Liver (tissue), 9 donors: ENCODE measurements around the gene FOXD1. TPM values are rescaled to one million over a fixed set of nuclear protein-coding genes. Genes with fewer than 3 reads are reported as not detected.

Experiments
- DNase-seq: peaks from one replicate; pipeline ENCODE4 v3.0.0-alpha.2; 2017; ENCODE audit warnings: low spot score
- H3K27ac ChIP-seq, 2 donors: one replicate each; pipeline ENCODE4 v1.7.0; 2013; ENCODE audit warnings: inconsistent platforms in 2 of 2, low read length in 2 of 2, control low read depth in 1 of 2, low read depth in 1 of 2, mild to moderate bottlenecking in 1 of 2
- H3K27me3 ChIP-seq, 4 donors: one replicate each; pipeline versions ENCODE4 v1.6.1 to v1.7.0; 2013; ENCODE audit warnings: low read length in 3 of 4, inconsistent platforms in 1 of 4, mild to moderate bottlenecking in 1 of 4, moderate library complexity in 1 of 4; ENCODE audit not compliant: control insufficient read depth in 4 of 4, insufficient read depth in 4 of 4
- H3K36me3 ChIP-seq, 4 donors: one replicate each; pipeline versions ENCODE4 v1.6.1 to v1.7.0; 2013; ENCODE audit warnings: low read length in 3 of 4, mild to moderate bottlenecking in 3 of 4, low read depth in 1 of 4, moderate library complexity in 1 of 4; ENCODE audit not compliant: control insufficient read depth in 4 of 4, insufficient read depth in 3 of 4
- H3K4me1 ChIP-seq, 4 donors: one replicate each; pipeline versions ENCODE4 v1.6.1 to v1.7.0; 2013; ENCODE audit warnings: low read length in 3 of 4, mild to moderate bottlenecking in 3 of 4, moderate library complexity in 1 of 4; ENCODE audit not compliant: control insufficient read depth in 4 of 4, insufficient read depth in 4 of 4
- H3K4me3 ChIP-seq, 3 donors: one replicate each; pipeline versions ENCODE4 v1.6.1 to v1.7.0; 2013; ENCODE audit warnings: low read length in 3 of 3, control low read depth in 1 of 3, low read depth in 1 of 3, mild to moderate bottlenecking in 1 of 3
- H3K9ac ChIP-seq, 2 donors: one replicate each; pipeline ENCODE4 v1.7.0; 2013; ENCODE audit warnings: low read length in 2 of 2, mild to moderate bottlenecking in 2 of 2, moderate library complexity in 2 of 2, control low read depth in 1 of 2, low read depth in 1 of 2
- H3K9me3 ChIP-seq, 4 donors: one replicate each; pipeline versions ENCODE4 v1.6.1 to v1.7.0; 2013; ENCODE audit warnings: low read length in 3 of 4; ENCODE audit not compliant: control insufficient read depth in 4 of 4
- EGR1 ChIP-seq, 2 donors: IDR thresholded peaks; 2 replicates each; pipeline ENCODE4 v1.6.1; 2016 to 2018; ENCODE audit warnings: antibody characterized with exemption in 2 of 2, low read depth in 2 of 2
- FOXA1 ChIP-seq: IDR thresholded peaks from 2 replicates; pipeline ENCODE4 v1.6.1; 2016; ENCODE audit warnings: antibody characterized with exemption
- FOXA2 ChIP-seq: IDR thresholded peaks from 2 replicates; pipeline ENCODE4 v1.6.1; 2016; ENCODE audit warnings: antibody characterized with exemption
- GABPA ChIP-seq, 2 donors: IDR thresholded peaks in 1 of 2; conservative IDR thresholded peaks in 1 of 2; 2 replicates each; pipeline ENCODE4 v1.6.1; 2016; ENCODE audit warnings: antibody characterized with exemption in 2 of 2, mild to moderate bottlenecking in 1 of 2, moderate library complexity in 1 of 2
- HNF4A ChIP-seq, 2 donors: conservative IDR thresholded peaks; 2 replicates each; pipeline ENCODE4 v1.6.1; 2016; ENCODE audit warnings: antibody characterized with exemption in 2 of 2, mild to moderate bottlenecking in 2 of 2
- HNF4G ChIP-seq: IDR thresholded peaks from 2 replicates; pipeline ENCODE4 v1.6.1; 2016; ENCODE audit warnings: antibody characterized with exemption
- JUND ChIP-seq, 2 donors: IDR thresholded peaks; 2 replicates each; pipeline ENCODE4 v1.6.1; 2016; ENCODE audit warnings: antibody characterized with exemption in 2 of 2
- NR2F2 ChIP-seq: IDR thresholded peaks from 2 replicates; pipeline ENCODE4 v1.6.1; 2016; ENCODE audit warnings: antibody characterized with exemption
- RAD21 ChIP-seq, 2 donors: IDR thresholded peaks; 2 replicates each; pipeline ENCODE4 v1.6.1; 2016; ENCODE audit warnings: antibody characterized with exemption in 2 of 2, mild to moderate bottlenecking in 2 of 2
- RXRA ChIP-seq, 2 donors: IDR thresholded peaks; 2 replicates each; pipeline ENCODE4 v1.6.1; 2017 to 2018; ENCODE audit warnings: antibody characterized with exemption in 2 of 2, mild to moderate bottlenecking in 1 of 2
- SP1 ChIP-seq: IDR thresholded peaks from 2 replicates; pipeline ENCODE4 v1.6.1; 2018; ENCODE audit warnings: antibody characterized with exemption, mild to moderate bottlenecking
- TAF1 ChIP-seq: conservative IDR thresholded peaks from 2 replicates; pipeline ENCODE4 v1.6.1; 2016; ENCODE audit warnings: antibody characterized with exemption, mild to moderate bottlenecking
- YY1 ChIP-seq: IDR thresholded peaks from 2 replicates; pipeline ENCODE4 v1.6.1; 2016; ENCODE audit warnings: antibody characterized with exemption, mild to moderate bottlenecking
- WGBS: extraction: QIAGEN DNeasy Blood & Tissue Kit; methylation state at CpG from one replicate; pipeline ENCODE4 v1.1.7; 2013; 5-methylcytosine and 5-hydroxymethylcytosine counted together
- polyA plus RNA-seq, 2 donors: library from polyadenylated mRNA; stranded (reverse) in 1 of 2; unstranded in 1 of 2; fragments of 200-250 nt in 1 of 2; fragments of >200 nt in 1 of 2; fragmentation: Nextera tagmentation in 1 of 2; extraction: Ambion mirVana in 1 of 2; gene quantifications; one replicate each; pipeline versions ENCODE4 v1.2.1 to v1.2.3, GENCODE V29; 2013 to 2015
- total RNA-seq, 2 donors: library from RNA; depleted of rRNA; stranded (reverse); fragments of >200 nt; gene quantifications; one replicate each; pipeline ENCODE4 v1.2.3, GENCODE V29; 2014
- TF ChIP-seq, protein P1 (sequence below): IDR thresholded peaks from 2 replicates; pipeline ENCODE4 v1.6.1; 2016; ENCODE audit warnings: antibody characterized with exemption
- TF ChIP-seq, protein P2 (sequence below): IDR thresholded peaks from 2 replicates; pipeline ENCODE4 v1.6.1; 2016; ENCODE audit warnings: antibody characterized with exemption, mild to moderate bottlenecking
- TF ChIP-seq, protein P3 (sequence below): IDR thresholded peaks from 2 replicates; pipeline ENCODE4 v1.6.1; 2016; ENCODE audit warnings: antibody characterized with exemption
- TF ChIP-seq, protein P4 (sequence below): IDR thresholded peaks from 2 replicates; pipeline ENCODE4 v1.6.1; 2016; ENCODE audit warnings: antibody characterized with exemption
- TF ChIP-seq, protein P5 (sequence below): fragments of 150-350 bp; IDR thresholded peaks from 2 replicates; pipeline ENCODE4 v1.5.1; 2017; ENCODE audit warnings: improper control_type of control experiment, low read depth, low read length; ENCODE audit not compliant: missing input control
- donor health status: healthy.
- donor health status: healthy.
- donor health status: healthy.
- donor health status: healthy.
- donor health status: healthy.

The FOXD1 gene
- total and polyA plus RNA-seq, 4 donors: not detected

DNA sequence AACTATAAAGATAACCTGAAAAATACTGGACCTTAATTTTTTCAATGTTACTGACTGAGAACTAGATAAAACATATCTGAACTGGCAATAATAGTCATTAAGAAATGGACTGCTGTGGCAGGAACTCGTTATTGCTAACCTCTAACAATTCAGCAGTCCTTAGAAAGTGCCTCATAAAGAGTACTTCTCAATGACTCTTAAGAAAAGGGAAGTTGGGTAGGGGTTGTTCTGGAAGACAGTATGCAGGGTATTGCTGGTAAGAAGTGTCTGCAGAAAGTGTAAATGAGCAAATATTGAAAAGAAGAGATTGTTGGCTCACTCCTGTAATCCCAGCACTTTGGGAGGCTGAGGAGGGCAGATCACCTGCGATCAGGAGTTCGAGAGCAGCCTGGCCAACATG is 27.9 kb downstream of the FOXD1 start:
- no peak for DNase-seq
- Histone ChIP-seq H3K27ac (no peak overlapping the region), H3K36me3 (no peaks in the 10 kb centered on the region), H3K27me3 (peaks cover 7 to 26% (median 11%) of the 10 kb centered on the region in 4 donors), H3K9me3 (no peaks in the 10 kb centered on the region), H3K4me3 (no peak overlapping the region), H3K4me1 (peaks cover 5 to 14% (median 10%) of the 10 kb centered on the region in 4 donors), H3K9ac (no peak overlapping the region)
- TF ChIP-seq, protein P1, sequence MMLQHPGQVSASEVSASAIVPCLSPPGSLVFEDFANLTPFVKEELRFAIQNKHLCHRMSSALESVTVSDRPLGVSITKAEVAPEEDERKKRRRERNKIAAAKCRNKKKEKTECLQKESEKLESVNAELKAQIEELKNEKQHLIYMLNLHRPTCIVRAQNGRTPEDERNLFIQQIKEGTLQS: no peak
- TF ChIP-seq, protein P2, sequence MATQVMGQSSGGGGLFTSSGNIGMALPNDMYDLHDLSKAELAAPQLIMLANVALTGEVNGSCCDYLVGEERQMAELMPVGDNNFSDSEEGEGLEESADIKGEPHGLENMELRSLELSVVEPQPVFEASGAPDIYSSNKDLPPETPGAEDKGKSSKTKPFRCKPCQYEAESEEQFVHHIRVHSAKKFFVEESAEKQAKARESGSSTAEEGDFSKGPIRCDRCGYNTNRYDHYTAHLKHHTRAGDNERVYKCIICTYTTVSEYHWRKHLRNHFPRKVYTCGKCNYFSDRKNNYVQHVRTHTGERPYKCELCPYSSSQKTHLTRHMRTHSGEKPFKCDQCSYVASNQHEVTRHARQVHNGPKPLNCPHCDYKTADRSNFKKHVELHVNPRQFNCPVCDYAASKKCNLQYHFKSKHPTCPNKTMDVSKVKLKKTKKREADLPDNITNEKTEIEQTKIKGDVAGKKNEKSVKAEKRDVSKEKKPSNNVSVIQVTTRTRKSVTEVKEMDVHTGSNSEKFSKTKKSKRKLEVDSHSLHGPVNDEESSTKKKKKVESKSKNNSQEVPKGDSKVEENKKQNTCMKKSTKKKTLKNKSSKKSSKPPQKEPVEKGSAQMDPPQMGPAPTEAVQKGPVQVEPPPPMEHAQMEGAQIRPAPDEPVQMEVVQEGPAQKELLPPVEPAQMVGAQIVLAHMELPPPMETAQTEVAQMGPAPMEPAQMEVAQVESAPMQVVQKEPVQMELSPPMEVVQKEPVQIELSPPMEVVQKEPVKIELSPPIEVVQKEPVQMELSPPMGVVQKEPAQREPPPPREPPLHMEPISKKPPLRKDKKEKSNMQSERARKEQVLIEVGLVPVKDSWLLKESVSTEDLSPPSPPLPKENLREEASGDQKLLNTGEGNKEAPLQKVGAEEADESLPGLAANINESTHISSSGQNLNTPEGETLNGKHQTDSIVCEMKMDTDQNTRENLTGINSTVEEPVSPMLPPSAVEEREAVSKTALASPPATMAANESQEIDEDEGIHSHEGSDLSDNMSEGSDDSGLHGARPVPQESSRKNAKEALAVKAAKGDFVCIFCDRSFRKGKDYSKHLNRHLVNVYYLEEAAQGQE: no peak
- TF ChIP-seq HNF4G (no peak), HNF4A (conservative IDR thresholded peaks at IDR 0.05) (no peak), JUND (IDR thresholded peaks at IDR 0.05) (no peak), FOXA1 (no peak), NR2F2 (no peak), SP1 (no peak), YY1 (no peak), EGR1 (IDR thresholded peaks at IDR 0.05; ENCODE audit: low read depth in 2 of 2) (no peak), RXRA (IDR thresholded peaks at IDR 0.05) (no peak), RAD21 (IDR thresholded peaks at IDR 0.05) (no peak), FOXA2 (no peak), TAF1 (no peak), GABPA (IDR thresholded peaks at IDR 0.05 in 1 of 2, conservative IDR thresholded peaks at IDR 0.05 in 1 of 2) (no peak)
- TF ChIP-seq, protein P3, sequence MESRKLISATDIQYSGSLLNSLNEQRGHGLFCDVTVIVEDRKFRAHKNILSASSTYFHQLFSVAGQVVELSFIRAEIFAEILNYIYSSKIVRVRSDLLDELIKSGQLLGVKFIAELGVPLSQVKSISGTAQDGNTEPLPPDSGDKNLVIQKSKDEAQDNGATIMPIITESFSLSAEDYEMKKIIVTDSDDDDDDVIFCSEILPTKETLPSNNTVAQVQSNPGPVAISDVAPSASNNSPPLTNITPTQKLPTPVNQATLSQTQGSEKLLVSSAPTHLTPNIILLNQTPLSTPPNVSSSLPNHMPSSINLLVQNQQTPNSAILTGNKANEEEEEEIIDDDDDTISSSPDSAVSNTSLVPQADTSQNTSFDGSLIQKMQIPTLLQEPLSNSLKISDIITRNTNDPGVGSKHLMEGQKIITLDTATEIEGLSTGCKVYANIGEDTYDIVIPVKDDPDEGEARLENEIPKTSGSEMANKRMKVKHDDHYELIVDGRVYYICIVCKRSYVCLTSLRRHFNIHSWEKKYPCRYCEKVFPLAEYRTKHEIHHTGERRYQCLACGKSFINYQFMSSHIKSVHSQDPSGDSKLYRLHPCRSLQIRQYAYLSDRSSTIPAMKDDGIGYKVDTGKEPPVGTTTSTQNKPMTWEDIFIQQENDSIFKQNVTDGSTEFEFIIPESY: no peak
- TF ChIP-seq, protein P4, sequence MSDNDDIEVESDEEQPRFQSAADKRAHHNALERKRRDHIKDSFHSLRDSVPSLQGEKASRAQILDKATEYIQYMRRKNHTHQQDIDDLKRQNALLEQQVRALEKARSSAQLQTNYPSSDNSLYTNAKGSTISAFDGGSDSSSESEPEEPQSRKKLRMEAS: no peak
- TF ChIP-seq, protein P5, sequence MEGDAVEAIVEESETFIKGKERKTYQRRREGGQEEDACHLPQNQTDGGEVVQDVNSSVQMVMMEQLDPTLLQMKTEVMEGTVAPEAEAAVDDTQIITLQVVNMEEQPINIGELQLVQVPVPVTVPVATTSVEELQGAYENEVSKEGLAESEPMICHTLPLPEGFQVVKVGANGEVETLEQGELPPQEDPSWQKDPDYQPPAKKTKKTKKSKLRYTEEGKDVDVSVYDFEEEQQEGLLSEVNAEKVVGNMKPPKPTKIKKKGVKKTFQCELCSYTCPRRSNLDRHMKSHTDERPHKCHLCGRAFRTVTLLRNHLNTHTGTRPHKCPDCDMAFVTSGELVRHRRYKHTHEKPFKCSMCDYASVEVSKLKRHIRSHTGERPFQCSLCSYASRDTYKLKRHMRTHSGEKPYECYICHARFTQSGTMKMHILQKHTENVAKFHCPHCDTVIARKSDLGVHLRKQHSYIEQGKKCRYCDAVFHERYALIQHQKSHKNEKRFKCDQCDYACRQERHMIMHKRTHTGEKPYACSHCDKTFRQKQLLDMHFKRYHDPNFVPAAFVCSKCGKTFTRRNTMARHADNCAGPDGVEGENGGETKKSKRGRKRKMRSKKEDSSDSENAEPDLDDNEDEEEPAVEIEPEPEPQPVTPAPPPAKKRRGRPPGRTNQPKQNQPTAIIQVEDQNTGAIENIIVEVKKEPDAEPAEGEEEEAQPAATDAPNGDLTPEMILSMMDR: no peak
- WGBS: 34% methylated on average over 3 of the region's 3 CpGs
